OCI-LY3 (cell line): ENCODE measurements around the gene PYCR2.
A peak's percentile ranks its signal among the peaks of the same experiment; 100 is the strongest.
"Not testable (repeated sequence)": the region's sequence is repeated elsewhere in the genome, so short reads cannot be mapped to it uniquely, and the experiment has no call there.

Source experiments
- H2AFZ ChIP-seq: fragments of 200-600, 300-600 bp; shearing (Covaris generic); 2 replicates; pipeline ENCODE4 v1.6.0; 2014; ENCODE audit warnings: antibody characterized with exemption, low read depth, low read length
- H3K27ac ChIP-seq: fragments of 200-600, 300-600 bp; sonication (generic); 2 replicates; pipeline ENCODE4 v1.5.1; 2014; ENCODE audit warnings: mild to moderate bottlenecking, low read length, moderate library complexity, mixed read lengths
- H3K27me3 ChIP-seq: fragments of 200-600, 300-600 bp; sonication (generic); 2 replicates; pipeline ENCODE4 v1.6.1; 2014; ENCODE audit warnings: low read depth, low read length, mixed read lengths
- H3K36me3 ChIP-seq: fragments of 200-600, 300-600 bp; sonication (generic); replicated peaks from 2 replicates; pipeline ENCODE3; 2014; ENCODE audit warnings: low read depth, low read length, mixed read lengths
- H3K4me1 ChIP-seq: fragments of 300-600, 200-600 bp; sonication (generic); 2 replicates; pipeline ENCODE4 v1.6.1; 2014; ENCODE audit warnings: low read length, mixed read lengths
- H3K4me2 ChIP-seq: fragments of 200-600, 300-600 bp; sonication (generic); 2 replicates; pipeline ENCODE4 v1.6.1; 2014; ENCODE audit warnings: low read length, mixed read lengths
- H3K4me3 ChIP-seq: fragments of 300-600, 200-600 bp; sonication (generic); 2 replicates; pipeline ENCODE4 v1.5.1; 2014; ENCODE audit warnings: antibody characterized with exemption, mild to moderate bottlenecking, low read length, moderate library complexity
- H3K79me2 ChIP-seq: fragments of 300-600, 200-600 bp; shearing (Covaris generic); 2 replicates; pipeline ENCODE4 v1.6.1; 2014; ENCODE audit warnings: mild to moderate bottlenecking, low read length, mixed read lengths
- H3K9ac ChIP-seq: fragments of 300-600, 200-600 bp; shearing (Covaris generic); 2 replicates; pipeline ENCODE4 v1.6.0; 2014; ENCODE audit warnings: mild to moderate bottlenecking, low read length, moderate library complexity
- H3K9me3 ChIP-seq: fragments of 200-600, 300-600 bp; shearing (Covaris generic); 2 replicates; pipeline ENCODE4 v1.6.1; 2014; ENCODE audit warnings: low read length, mixed read lengths; ENCODE audit not compliant: insufficient read depth
- H4K20me1 ChIP-seq: fragments of 200-600, 300-600 bp; sonication (generic); 2 replicates; pipeline ENCODE4 v1.6.1; 2016; ENCODE audit warnings: low read length, mixed read lengths; ENCODE audit not compliant: insufficient read depth
- EZH2phosphoT487 ChIP-seq: fragments of 200-600 bp; shearing (Covaris generic); IDR thresholded peaks from 2 replicates; pipeline ENCODE4 v1.6.1; 2018; ENCODE audit warnings: antibody characterized with exemption, mixed run types, low read depth
- TF ChIP-seq, protein P1 (sequence below): fragments of 200-600, 300-600 bp; sonication (generic); IDR thresholded peaks from 2 replicates; pipeline ENCODE4 v1.5.1; 2014; ENCODE audit warnings: antibody characterized with exemption, low read length, low read depth

The PYCR2 gene

DNA sequence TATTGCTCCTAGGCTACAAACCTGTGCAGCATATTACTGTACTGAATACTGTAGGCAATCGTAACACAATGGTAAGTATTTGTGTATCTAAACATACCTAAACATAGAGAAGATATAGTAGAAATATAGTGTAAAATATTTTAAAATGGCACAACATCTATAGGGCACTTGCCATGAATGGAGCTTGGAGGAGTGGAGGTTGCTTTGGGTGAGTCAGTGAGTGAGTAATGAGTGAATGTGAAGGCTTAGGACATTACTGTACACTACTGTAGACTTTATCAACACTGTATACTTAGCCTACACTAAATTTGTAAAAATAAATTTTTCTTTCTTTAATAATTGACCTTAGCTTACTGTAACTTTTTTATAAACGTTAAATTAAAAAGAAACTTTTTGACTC lies 9.0 kb upstream of the PYCR2 start:
- no peak overlapping the region for H2AFZ ChIP-seq
- no peak overlapping the region for H3K9ac ChIP-seq
- no peak overlapping the region for H3K4me3 ChIP-seq
- TF ChIP-seq, protein P1, sequence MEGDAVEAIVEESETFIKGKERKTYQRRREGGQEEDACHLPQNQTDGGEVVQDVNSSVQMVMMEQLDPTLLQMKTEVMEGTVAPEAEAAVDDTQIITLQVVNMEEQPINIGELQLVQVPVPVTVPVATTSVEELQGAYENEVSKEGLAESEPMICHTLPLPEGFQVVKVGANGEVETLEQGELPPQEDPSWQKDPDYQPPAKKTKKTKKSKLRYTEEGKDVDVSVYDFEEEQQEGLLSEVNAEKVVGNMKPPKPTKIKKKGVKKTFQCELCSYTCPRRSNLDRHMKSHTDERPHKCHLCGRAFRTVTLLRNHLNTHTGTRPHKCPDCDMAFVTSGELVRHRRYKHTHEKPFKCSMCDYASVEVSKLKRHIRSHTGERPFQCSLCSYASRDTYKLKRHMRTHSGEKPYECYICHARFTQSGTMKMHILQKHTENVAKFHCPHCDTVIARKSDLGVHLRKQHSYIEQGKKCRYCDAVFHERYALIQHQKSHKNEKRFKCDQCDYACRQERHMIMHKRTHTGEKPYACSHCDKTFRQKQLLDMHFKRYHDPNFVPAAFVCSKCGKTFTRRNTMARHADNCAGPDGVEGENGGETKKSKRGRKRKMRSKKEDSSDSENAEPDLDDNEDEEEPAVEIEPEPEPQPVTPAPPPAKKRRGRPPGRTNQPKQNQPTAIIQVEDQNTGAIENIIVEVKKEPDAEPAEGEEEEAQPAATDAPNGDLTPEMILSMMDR, result no peak
- no peak for TF ChIP-seq EZH2phosphoT487
- no peak overlapping the region for H3K4me2 ChIP-seq
- H3K4me1 ChIP-seq, result no peaks in the 10 kb centered on the region
- H3K27me3 ChIP-seq, result no peaks in the 10 kb centered on the region
- H4K20me1 ChIP-seq, result no peaks in the 10 kb centered on the region
- H3K27ac ChIP-seq, result no peak overlapping the region
- H3K79me2 ChIP-seq, result no peaks in the 10 kb centered on the region
- H3K36me3 ChIP-seq, result no peaks in the 10 kb centered on the region
- no peaks in the 10 kb centered on the region for H3K9me3 ChIP-seq

DNA sequence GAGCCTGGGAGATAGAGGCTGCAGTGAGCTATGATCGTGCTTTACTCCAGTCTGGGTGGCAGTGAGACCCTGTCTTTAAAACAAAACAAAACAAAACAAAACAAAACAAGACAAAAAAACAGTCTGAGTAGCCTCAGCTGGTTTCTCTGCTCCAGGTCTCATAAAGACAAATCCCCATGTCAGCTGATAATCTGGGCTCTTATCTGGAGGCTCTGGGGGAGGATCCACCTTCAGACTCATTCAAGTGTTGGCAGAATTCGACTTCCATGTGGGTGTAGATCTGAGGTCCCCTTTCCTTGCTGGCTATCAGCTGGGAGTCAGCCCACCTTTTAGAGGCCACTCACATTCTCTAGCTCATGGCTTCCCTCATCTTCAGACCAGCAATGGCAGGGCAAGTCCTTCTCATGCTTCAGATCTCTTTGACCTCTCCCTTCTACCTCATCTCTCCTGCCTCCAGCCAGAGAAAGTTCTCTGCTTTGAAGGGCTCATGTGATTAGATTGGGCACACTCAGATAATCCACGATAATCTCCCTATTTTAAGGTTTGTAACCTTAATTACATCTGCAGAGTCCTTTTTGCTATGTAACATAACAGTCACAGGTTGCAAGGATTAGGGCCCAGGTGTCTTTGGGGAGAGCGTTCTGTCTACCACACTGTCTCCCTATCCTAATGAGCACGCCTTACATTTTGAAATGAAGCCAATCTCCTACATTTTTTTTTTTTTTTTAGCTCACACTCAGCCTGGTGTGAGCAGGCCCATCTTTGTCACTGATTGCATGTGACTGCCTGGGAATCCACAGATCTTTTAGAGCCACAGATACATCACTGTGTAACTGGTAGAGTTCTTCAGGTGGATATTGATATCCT lies 7.5 kb upstream of the PYCR2 start:
- 0 out of 2 replicates have a peak overlapping the region, but pooled peaks have one; percentile 58 for H2AFZ ChIP-seq
- TF ChIP-seq, protein P1, result no peak
- TF ChIP-seq EZH2phosphoT487, result no peak
- no peak overlapping the region for H3K4me3 ChIP-seq
- no peak overlapping the region for H3K27ac ChIP-seq
- no peaks in the 10 kb centered on the region for H3K4me1 ChIP-seq
- no peaks in the 10 kb centered on the region for H3K36me3 ChIP-seq
- no peaks in the 10 kb centered on the region for H3K27me3 ChIP-seq
- no peaks in the 10 kb centered on the region for H4K20me1 ChIP-seq
- no peaks in the 10 kb centered on the region for H3K79me2 ChIP-seq
- no peak overlapping the region for H3K4me2 ChIP-seq
- H3K9me3 ChIP-seq, result no peaks in the 10 kb centered on the region
- no peak overlapping the region for H3K9ac ChIP-seq

DNA sequence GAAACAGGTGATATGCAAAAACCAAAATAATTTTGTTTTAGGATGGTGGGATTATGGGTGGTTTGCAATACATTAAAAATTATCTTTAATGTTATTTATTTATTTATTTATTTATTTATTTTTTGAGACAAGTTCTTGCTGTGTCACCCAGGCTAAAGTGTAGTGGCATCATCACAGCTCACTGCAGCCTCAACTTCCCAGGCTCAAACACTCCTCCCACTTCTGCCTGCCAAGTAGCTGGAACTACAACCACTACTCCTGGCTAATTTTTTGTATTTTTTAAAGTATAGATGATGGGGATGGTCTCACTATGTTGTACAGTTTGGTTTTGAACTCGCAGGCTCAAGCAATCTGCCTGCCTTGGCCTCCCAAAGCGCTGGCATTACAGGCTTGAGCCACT lies 6.5 kb upstream of the PYCR2 start:
- Histone ChIP-seq H3K36me3 (no peaks in the 10 kb centered on the region), H3K4me1 (no peaks in the 10 kb centered on the region), H2AFZ (no peak overlapping the region)

DNA sequence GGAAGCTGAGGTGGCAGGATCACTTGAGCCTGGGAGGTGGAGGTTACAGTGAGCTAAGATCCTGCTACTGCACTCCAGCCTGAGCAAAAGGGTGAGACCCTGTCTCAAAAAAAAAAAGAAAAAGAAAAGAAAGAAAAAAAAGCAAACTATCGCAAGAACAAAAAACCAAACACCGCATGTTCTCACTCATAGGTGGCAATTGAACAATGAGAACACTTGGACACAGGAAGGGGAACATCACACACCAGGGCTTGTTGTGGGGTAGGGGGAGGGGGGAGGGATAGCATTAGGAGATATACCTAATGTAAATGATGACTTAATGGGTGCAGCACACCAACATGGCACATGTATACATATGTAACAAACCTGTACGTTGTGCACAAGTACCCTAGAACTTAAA lies 5.4 kb upstream of the PYCR2 start:
- not testable (repeated sequence) for H3K79me2 ChIP-seq, H3K9me3 ChIP-seq, H4K20me1 ChIP-seq, H2AFZ ChIP-seq, H3K4me3 ChIP-seq, H3K4me1 ChIP-seq, H3K36me3 ChIP-seq, H3K27ac ChIP-seq, H3K9ac ChIP-seq, H3K27me3 ChIP-seq, H3K4me2 ChIP-seq

More for the DNA sequence above, 6.5 kb upstream of the PYCR2 start:
- no peaks in the 10 kb centered on the region for H3K9me3 ChIP-seq
- no peak overlapping the region for H3K4me3 ChIP-seq
- H3K9ac ChIP-seq, result no peak overlapping the region
- H3K79me2 ChIP-seq, result no peaks in the 10 kb centered on the region
- no peak overlapping the region for H3K27ac ChIP-seq
- no peaks in the 10 kb centered on the region for H3K27me3 ChIP-seq
- no peak overlapping the region for H3K4me2 ChIP-seq
- TF ChIP-seq EZH2phosphoT487, result no peak
- TF ChIP-seq, protein P1, result no peak
- H4K20me1 ChIP-seq, result no peaks in the 10 kb centered on the region
